Stimulated activated CD4-positive, alpha-beta T cell treated with anti-CD3 and anti-CD28 coated beads, Interleukin-4, amount 100 ng/mL, for 1 hour (primary cell): ENCODE measurements around the gene KLHDC3.
"Not testable (repeated sequence)": the region's sequence is repeated elsewhere in the genome, so short reads cannot be mapped to it uniquely, and the experiment has no call there.

Experiments used
- DNase-seq: peaks from one replicate; pipeline ENCODE4 v3.0.0-alpha.2; 2020

Gene KLHDC3

DNA sequence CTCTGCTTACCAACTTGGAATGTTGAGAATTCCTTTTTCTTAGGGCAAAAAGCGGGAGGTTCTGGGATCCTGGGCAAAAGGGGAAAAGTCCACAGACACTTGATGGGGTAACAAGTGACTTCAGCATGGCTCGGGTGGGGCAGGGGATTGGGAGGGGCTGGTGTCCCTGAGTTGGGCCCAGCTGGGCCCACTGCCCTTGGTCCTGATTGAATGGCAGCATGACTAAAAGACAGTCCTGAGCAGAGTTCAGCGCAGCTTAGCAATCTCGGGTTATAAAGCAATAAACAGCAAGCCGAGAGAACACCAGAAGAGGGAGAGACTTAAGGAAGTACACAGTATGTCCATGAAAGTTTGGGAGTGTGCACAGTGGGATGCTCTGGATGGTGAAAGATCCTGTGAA lies 24.1 kb upstream of the KLHDC3 start:
- no peak for DNase-seq

GRCh38 chr6:42993445-42993844 lies 20.6 kb upstream of the KLHDC3 start:
- no peak for DNase-seq

GRCh38 chr6:42996513-42996912 lies 17.5 kb upstream of the KLHDC3 start:
- DNase-seq: no peak

DNA sequence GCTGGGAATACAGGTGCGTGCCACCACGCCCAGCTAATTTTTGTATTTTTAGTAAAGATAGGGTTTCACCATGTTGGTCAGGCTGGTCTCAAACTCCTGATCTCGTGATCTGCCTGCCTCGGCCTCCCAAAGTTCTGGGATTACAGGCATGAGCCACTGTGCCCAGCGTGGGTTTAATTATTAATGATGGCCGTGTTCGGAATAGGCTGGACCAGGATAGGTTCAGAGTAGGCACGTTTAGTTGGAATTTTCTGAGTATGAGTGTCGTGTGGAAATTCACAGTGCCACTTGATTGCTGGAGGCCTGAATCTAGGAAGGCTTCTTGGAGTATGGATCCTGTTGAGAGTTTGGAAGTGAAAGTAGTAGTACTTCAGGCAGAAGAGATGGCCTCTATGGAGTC lies 15.8 kb upstream of the KLHDC3 start:
- DNase-seq: not testable (repeated sequence)

- no peak for DNase-seq
Observed at GRCh38 chr6:43001843-43002242, 12.2 kb upstream of the KLHDC3 start.

- no peak for DNase-seq
Observed at GRCh38 chr6:43005844-43006243, 8.2 kb upstream of the KLHDC3 start.

DNA sequence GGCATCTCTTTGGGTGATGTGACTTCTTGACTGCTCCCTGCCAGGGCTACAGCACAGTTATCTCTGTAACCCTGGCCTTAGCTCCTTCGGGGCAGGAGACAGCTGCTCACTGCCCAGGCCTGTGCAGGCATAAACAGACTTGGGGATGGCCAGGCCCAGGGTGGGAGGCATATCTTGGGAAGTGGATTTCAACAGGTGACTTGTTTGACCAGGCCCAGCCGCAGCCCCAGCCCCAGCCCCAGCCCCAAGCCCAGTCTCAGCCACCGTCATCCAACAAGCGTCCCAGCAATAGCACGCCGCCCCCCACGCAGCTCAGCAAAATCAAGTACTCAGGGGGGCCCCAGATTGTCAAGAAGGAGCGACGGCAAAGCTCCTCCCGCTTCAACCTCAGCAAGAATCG lies 7.8 kb upstream of the KLHDC3 start:
- no peak for DNase-seq

GRCh38 chr6:43007126-43007525 lies 6.9 kb upstream of the KLHDC3 start:
- DNase-seq: no peak

DNA sequence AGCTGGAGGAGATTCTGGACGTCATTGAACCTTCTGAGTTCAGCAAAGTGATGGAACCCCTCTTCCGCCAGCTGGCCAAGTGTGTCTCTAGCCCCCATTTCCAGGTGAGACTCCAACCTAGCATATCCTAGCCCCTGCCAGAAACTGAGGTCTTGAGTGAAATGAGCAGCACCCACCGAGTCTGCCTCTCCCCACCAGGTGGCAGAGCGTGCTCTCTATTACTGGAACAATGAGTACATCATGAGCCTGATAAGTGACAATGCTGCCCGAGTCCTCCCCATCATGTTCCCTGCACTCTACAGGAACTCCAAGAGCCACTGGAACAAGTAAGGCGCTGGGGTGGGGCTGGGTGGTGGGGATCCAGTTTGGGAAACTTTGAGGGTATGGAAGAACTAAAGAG lies 4.9 kb upstream of the KLHDC3 start:
- DNase-seq: peak; percentile 47

GRCh38 chr6:43011207-43011606 lies 2.8 kb upstream of the KLHDC3 start:
- no peak for DNase-seq

GRCh38 chr6:43012364-43012763 lies 1.7 kb upstream of the KLHDC3 start:
- DNase-seq: no peak

- DNase-seq: no peak
Observed at GRCh38 chr6:43013097-43013842, 779 bp upstream of the KLHDC3 start.

- DNase-seq: no peak
Observed at GRCh38 chr6:43014434-43014909, 423 bp downstream of the KLHDC3 start.

GRCh38 chr6:43016176-43016942 lies 2.3 kb downstream of the KLHDC3 start:
- no peak for DNase-seq

- no peak for DNase-seq
Observed at GRCh38 chr6:43016943-43017334, 2.9 kb downstream of the KLHDC3 start.

DNA sequence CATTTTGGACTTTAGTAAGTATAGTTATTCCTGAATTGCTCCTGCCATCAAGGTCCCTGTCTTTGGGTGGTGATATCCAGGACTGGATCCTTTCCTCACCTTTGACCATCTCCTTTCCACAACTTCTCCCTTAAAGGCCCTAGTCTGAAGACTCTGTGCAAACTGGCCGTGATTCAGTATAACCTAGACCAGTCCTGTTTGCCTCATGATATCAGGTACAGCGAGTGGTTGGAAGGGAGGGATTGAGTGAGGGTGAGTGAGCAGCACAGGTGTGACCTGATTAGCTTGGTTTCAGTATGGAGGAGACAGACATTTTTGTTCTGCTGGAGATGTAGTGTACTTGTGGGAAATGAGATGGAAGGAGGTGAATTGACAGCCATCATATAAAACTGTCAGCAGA lies 5.1 kb downstream of the KLHDC3 start:
- no peak for DNase-seq

DNA sequence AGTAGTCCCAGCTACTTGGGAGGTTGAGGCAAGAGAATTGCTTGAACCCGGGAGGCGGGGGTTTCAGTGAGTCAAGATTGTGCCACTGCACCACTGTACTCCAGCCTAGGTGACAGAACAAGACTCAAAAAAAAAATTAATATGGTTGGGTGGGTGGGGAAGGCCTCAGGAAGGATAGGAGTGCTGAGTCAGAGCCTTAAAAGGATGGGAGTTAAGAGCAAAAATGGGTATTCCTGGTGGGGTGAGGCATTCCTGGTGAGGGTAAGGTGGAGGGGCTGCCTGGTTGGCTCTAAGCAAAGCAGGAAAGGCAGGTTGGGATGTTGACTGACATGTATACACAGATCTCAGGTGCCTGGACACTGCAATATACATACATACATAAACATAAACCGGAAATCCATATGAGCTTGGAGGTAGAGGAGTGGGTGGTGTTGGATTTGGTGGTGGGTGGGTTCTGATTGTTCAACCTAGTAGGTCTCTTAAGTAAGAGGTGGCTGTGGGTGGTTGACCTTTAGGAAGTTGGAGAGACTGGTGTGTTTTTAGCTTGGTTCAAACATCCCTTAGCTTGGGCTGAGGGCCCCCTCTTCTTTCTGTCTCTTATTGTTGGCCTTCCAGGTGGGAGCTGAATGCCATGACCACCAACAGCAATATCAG lies 6.1 kb downstream of the KLHDC3 start:
- DNase-seq: no peak

GRCh38 chr6:43020847-43021246 lies 6.8 kb downstream of the KLHDC3 start:
- no peak for DNase-seq

- peak; percentile 80 for DNase-seq
Observed at GRCh38 chr6:43021270-43022047, 7.4 kb downstream of the KLHDC3 start, which contains the start of gene RRP36. Gene RRP36 (plus strand): TSS chr6:43021623. CDS start chr6:43021655, 32 bp downstream.

DNA sequence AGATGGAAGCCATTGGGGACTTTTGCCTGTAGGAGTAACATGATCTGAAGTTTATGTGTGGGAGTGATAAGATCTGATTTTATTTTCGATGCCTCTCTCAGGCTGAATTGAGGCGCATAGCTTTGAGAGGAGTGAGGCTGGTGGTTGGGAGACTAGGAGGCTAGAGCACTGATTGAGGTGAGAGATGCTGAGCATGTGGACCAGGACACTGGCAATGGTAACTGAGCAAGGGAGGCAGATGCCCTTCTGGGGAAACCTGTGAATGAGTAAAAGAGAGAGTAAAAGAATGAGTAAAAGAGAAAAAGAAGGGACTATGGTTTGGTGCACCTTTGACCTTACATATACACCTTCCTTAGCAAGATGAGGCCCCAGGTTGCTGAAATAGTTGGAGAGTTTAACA lies 10.4 kb downstream of the KLHDC3 start:
- no peak for DNase-seq

- no peak for DNase-seq
Observed at GRCh38 chr6:43026365-43026764, 12.3 kb downstream of the KLHDC3 start.

DNA sequence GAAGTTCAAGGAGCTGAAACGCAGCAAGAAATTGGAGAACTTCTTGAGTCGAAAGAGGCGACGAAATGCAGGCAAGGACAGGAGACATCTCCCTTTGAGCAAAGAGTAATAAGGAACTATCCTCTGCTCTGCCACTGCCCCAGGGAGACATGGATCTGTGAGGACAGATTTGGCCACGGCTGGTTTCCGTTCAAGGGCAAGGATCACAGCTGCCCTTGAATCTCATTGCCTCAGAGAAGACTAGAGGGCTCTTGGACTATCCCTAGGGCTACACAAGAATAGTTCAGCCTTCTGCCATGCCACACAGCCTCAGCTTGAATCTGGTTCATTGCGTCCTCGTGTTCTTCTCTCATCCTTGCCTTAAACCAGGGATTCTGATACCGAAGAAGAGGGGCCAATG lies 15.1 kb downstream of the KLHDC3 start:
- DNase-seq: no peak

- no peak for DNase-seq
Observed at GRCh38 chr6:43032326-43032725, 18.3 kb downstream of the KLHDC3 start.
